Small intestine (tissue), 7 donors: ENCODE results near the gene REXO5. TPM values are rescaled to one million over a fixed set of nuclear protein-coding genes. Genes with fewer than 3 reads are reported as not detected.
A peak's percentile ranks its signal among the peaks of the same experiment; 100 is the strongest.

Experiments
- DNase-seq, 2 donors: peaks; one replicate each; pipeline versions ENCODE4 v3.0.0 to v3.0.0-alpha.2; 2013
- FAIRE-seq: peaks from 2 replicates; lab custom pipeline; 2012; peaks lifted over from hg19 to GRCh38; lab: Jason Lieb, UNC
- H3K27ac ChIP-seq, 3 donors: one replicate each; pipeline ENCODE4 v1.5.1; 2013; ENCODE audit warnings: low read length in 2 of 3, mild to moderate bottlenecking in 2 of 3, control low read depth in 1 of 3, inconsistent platforms in 1 of 3, low read depth in 1 of 3, moderate library complexity in 1 of 3
- H3K27me3 ChIP-seq, 3 donors: one replicate each; pipeline ENCODE4 v1.6.1; 2013; ENCODE audit warnings: low read length in 3 of 3, inconsistent platforms in 1 of 3; ENCODE audit not compliant: control insufficient read depth in 3 of 3, insufficient read depth in 3 of 3
- H3K36me3 ChIP-seq, 3 donors: one replicate each; pipeline ENCODE4 v1.6.1; 2013; ENCODE audit warnings: low read length in 3 of 3, inconsistent platforms in 1 of 3, low read depth in 1 of 3, mild to moderate bottlenecking in 1 of 3, moderate library complexity in 1 of 3; ENCODE audit not compliant: control insufficient read depth in 3 of 3, insufficient read depth in 2 of 3
- H3K4me1 ChIP-seq, 3 donors: one replicate each; pipeline ENCODE4 v1.6.1; 2013; ENCODE audit warnings: low read length in 2 of 3, inconsistent platforms in 1 of 3, low read depth in 1 of 3, mild to moderate bottlenecking in 1 of 3, moderate library complexity in 1 of 3; ENCODE audit not compliant: control insufficient read depth in 3 of 3, insufficient read depth in 2 of 3
- H3K4me3 ChIP-seq, 3 donors: one replicate each; pipeline ENCODE4 v1.5.1; 2013; ENCODE audit warnings: low read length in 3 of 3, control low read depth in 1 of 3, inconsistent platforms in 1 of 3, low read depth in 1 of 3, mild to moderate bottlenecking in 1 of 3, moderate library complexity in 1 of 3
- H3K9me3 ChIP-seq, 2 donors: one replicate each; pipeline ENCODE4 v1.6.1; 2013; ENCODE audit warnings: low read depth in 1 of 2, low read length in 1 of 2; ENCODE audit not compliant: control insufficient read depth in 2 of 2, insufficient read depth in 1 of 2
- WGBS, 3 donors: extraction: QIAGEN DNeasy Blood & Tissue Kit; methylation state at CpG; one replicate each; pipeline ENCODE4 v1.1.7; 2013; 5-methylcytosine and 5-hydroxymethylcytosine counted together
- polyA plus RNA-seq, 4 donors: library from polyadenylated mRNA; stranded (reverse) in 3 of 4; unstranded in 1 of 4; fragments of 200-250 nt in 3 of 4; fragments of 120-200 nt in 1 of 4; gene quantifications; one replicate each; pipeline versions ENCODE4 v1.2.1 to v1.2.3, GENCODE V29; 2013
- donor health status: healthy with polysubstance abuse.
- donor health status: control.
- donor health status: control.
- donor health status: Bipolar disorder and iron deficiency.
- donor health status: healthy.

REXO5 gene
- polyA plus RNA-seq, 4 donors = 0.54 to 9.6 (median 3.3) TPM

GRCh38 chr16:20866801-20867200 lies 60.5 kb downstream of the REXO5 start:
- Histone ChIP-seq H3K36me3 (peaks cover 0 to 24% (median 0%) of the 10 kb centered on the region in 3 donors), H3K4me1 (peaks cover 7 to 20% (median 19%) of the 10 kb centered on the region in 3 donors), H3K4me3 (no peak overlapping the region), H3K27me3 (no peaks in the 10 kb centered on the region), H3K9me3 (no peaks in the 10 kb centered on the region), H3K27ac (no peak overlapping the region)
- DNase-seq (peak in 1 of 2 donors; percentile 43), FAIRE-seq (no peak)
- 45 to 66% (median 61%) methylated on average over 3 of the region's 3 CpGs for WGBS, 3 donors

GRCh38 chr16:20867585-20867984 lies 61.3 kb downstream of the REXO5 start:
- no peak for FAIRE-seq
- 84 to 93% (median 89%) methylated on average over 2 of the region's 2 CpGs for WGBS, 3 donors
- DNase-seq = no peak
- H3K27ac ChIP-seq = no peak overlapping the region
- H3K27me3 ChIP-seq = no peaks in the 10 kb centered on the region
- H3K4me1 ChIP-seq = peaks cover 7 to 23% (median 20%) of the 10 kb centered on the region in 3 donors
- peaks cover 0 to 17% (median 0%) of the 10 kb centered on the region in 3 donors for H3K36me3 ChIP-seq
- no peaks in the 10 kb centered on the region for H3K9me3 ChIP-seq
- H3K4me3 ChIP-seq = no peak overlapping the region

DNA sequence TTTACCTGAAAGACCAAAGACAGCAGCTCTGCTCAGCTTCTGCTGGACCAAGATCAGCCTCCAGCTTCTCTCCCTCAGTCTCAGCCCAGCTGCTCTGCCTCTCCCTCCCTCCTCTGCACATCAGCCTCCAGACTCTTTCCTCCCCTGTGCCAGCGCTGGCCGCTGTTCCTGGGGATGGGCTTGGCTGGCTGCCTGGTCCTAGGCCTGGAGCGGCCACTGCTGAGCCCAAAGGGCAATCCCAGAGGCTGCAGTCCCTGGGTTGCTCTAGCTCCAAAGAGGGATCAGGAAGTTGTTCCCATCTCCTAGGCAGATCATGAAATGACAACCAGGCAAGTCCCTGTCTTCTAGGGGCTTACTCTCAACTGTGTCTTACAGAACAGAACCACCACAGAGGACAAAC lies 62.6 kb downstream of the REXO5 start:
- Histone ChIP-seq H3K27me3 (no peaks in the 10 kb centered on the region), H3K36me3 (peaks cover 0 to 15% (median 0%) of the 10 kb centered on the region in 3 donors), H3K4me3 (no peak overlapping the region), H3K9me3 (no peaks in the 10 kb centered on the region), H3K27ac (peak overlapping the region in 2 of 3 donors; percentile 29 to 30), H3K4me1 (peaks cover 7 to 34% (median 23%) of the 10 kb centered on the region in 3 donors)
- no peak for FAIRE-seq
- DNase-seq = peak in 1 of 2 donors; percentile 88
- whole genome bisulfite sequencing, 3 donors = 6 to 32% (median 16%) methylated on average over 3 of the region's 3 CpGs

DNA sequence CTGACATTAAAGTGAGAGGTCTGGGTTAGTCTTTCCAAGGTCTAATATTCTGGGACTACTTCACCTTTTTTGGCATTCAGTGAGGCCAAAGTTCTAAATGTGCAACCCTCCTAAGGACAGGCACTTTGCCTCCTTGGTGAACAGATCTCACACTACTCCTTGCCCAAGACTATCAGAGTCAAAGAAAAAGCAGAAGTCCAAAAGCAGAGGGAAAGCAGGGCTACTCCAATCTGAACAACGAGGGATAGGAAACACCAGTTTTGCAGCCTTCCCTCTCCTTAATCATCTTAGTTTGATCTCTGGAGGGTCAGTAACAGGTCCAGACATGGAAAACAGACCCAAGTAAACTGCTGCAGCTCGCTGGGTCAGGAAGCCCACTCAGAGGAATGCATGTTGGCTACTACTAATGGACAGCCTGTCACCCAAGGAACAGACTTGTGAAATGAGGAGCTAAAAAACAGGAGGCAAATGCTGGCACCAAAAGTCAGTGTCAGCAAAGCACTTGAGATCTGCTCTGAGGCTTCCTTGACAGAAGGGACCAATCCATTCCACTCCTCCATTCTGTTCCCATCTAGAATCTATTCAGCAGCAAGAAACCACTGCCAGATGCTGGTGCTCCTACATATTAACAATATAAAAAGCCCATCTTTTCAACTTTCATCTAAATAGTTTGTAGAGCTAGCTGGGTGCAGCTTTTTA lies 63.9 kb downstream of the REXO5 start:
- DNase-seq (no peak), FAIRE-seq (no peak)
- Histone ChIP-seq H3K4me1 (peaks cover 7 to 47% (median 33%) of the 10 kb centered on the region in 3 donors), H3K27me3 (no peaks in the 10 kb centered on the region), H3K9me3 (no peaks in the 10 kb centered on the region), H3K4me3 (no peak overlapping the region), H3K36me3 (peaks cover 0 to 15% (median 0%) of the 10 kb centered on the region in 3 donors), H3K27ac (peak overlapping the region in 1 of 3 donors; percentile 8)
- 75 to 81% (median 80%) methylated on average over 2 of the region's 2 CpGs for WGBS, 3 donors

DNA sequence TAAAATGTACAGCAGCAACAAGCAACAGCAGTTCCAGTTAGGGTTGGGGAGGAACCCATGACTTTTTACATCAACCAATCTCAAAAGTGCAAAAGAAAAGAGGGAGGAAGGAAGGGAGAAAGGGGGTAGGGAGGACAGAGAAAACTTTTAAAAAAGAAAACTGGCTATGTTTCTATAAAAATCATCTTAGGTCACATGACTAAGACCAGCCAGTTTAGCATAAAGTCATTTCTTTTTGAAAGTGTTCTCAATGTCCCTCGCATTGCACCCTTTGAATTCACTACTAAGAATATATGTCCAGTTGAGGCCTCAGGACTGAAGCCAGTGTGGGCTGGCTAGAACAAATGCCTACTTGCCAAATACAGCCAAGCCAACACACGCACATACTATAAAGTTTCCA lies 64.9 kb downstream of the REXO5 start:
- Histone ChIP-seq H3K4me1 (peaks cover 6 to 39% (median 27%) of the 10 kb centered on the region in 3 donors), H3K9me3 (no peaks in the 10 kb centered on the region), H3K27ac (no peak overlapping the region), H3K36me3 (peaks cover 0 to 15% (median 0%) of the 10 kb centered on the region in 3 donors), H3K4me3 (no peak overlapping the region), H3K27me3 (no peaks in the 10 kb centered on the region)
- DNase-seq (no peak), FAIRE-seq (no peak)
- 49 to 88% (median 51%) methylated on average over 2 of the region's 2 CpGs for WGBS, 3 donors

DNA sequence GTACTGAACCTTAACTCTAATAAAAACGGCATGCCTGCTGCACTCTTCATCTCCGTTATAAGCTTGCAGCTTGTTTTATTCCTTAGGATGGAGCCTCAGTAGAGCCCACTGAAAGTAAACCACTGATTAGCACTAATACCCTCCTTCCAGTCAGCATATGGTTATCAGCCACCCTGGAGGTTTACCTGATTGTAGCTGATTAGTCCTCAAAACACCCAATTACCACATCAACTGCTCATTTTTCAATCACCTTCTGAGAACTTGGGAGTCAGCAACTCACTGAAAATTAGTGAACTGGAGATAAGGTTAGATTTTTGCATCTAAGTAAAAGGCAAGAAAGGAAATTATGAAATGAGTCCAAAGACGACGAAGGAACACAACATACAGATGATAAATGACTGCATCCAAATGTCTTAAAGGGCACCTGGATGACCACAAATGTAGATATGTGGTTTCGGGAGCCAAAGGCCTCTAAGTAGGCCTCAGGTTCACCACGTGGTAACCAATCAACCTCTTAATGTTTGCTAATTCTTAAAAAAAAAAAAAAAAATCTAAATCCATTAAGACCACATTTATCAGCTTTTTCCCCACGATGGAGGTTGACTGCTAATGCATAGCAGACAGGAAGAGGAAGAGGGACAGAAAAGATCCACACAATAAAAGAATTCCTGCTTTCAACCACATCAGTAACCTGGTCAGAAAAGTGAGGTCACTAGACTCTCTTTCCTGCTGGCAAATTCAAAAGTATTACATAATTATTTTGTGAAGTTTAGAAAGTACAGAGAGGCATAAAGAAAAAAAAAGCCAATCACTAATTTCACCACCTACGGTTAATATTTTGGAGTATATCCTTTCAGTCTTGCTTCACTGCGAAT lies 65.9 kb downstream of the REXO5 start:
- Histone ChIP-seq H3K4me1 (peaks cover 1 to 38% (median 21%) of the 10 kb centered on the region in 3 donors), H3K27ac (no peak overlapping the region), H3K36me3 (peaks cover 0 to 13% (median 0%) of the 10 kb centered on the region in 3 donors), H3K27me3 (no peaks in the 10 kb centered on the region), H3K9me3 (no peaks in the 10 kb centered on the region), H3K4me3 (no peak overlapping the region)
- FAIRE-seq (no peak), DNase-seq (no peak)
- 81 to 84% (median 83%) methylated on average over 9 of the region's 9 CpGs for WGBS, 3 donors

- WGBS, 3 donors = 78 to 90% (median 87%) methylated on average over 3 of the region's 3 CpGs
- DNase-seq (peak in 1 of 2 donors; percentile 23), FAIRE-seq (no peak)
- Histone ChIP-seq H3K27ac (peak overlapping the region in 1 of 3 donors; percentile 7), H3K9me3 (no peaks in the 10 kb centered on the region), H3K4me1 (peaks cover 1 to 49% (median 19%) of the 10 kb centered on the region in 3 donors), H3K4me3 (no peak overlapping the region), H3K36me3 (peaks cover 0 to 8% (median 0%) of the 10 kb centered on the region in 3 donors), H3K27me3 (no peaks in the 10 kb centered on the region)
Observed at GRCh38 chr16:20873331-20873730, 67.0 kb downstream of the REXO5 start.

DNA sequence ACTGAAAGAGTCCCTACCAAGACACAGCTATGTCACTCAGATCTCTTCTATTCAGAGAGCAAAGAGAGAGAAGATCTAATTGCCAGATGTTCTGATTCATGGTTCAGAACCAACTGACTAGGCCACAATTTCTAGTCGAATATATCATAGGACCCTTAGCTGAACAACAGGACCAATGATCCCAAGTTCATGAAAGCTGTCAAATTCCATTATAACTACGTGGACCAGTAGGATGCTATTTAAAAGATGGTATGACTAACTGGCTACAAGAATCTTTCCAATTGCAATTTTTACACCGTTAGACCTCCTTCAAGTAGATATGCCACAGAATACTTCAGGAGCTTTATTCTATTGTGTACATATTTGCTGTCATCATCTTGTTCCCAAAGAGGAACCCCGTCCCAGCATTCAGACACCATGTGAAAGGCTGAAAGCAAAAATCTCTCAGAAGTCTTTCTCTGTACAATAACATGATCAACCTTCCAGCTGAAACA lies 67.8 kb downstream of the REXO5 start:
- peaks cover 1 to 53% (median 18%) of the 10 kb centered on the region in 3 donors for H3K4me1 ChIP-seq
- FAIRE-seq (no peak), DNase-seq (no peak)
- 72 to 82% (median 74%) methylated on average over 4 of the region's 4 CpGs for WGBS, 3 donors
- H3K36me3 ChIP-seq = peaks cover 0 to 5% (median 0%) of the 10 kb centered on the region in 3 donors
- H3K4me3 ChIP-seq = no peak overlapping the region
- peak overlapping the region in 2 of 3 donors; percentile 7 to 19 for H3K27ac ChIP-seq
- no peaks in the 10 kb centered on the region for H3K9me3 ChIP-seq
- H3K27me3 ChIP-seq = no peaks in the 10 kb centered on the region
